GM18520 (cell line): ENCODE measurements around the gene TIAM2.
"Not testable (repeated sequence)": the region's sequence is repeated elsewhere in the genome, so short reads cannot be mapped to it uniquely, and the experiment has no call there.

Experiments used
- ATAC-seq: cut with Tn5 transposase; IDR thresholded peaks from one replicate; pipeline ENCODE4 v1.9.1; 2021; ENCODE audit not compliant: unreplicated experiment

Gene TIAM2

GRCh38 chr6:155188707-155189496 is 193.8 kb downstream of the TIAM2 start:
- ATAC-seq: no peak

GRCh38 chr6:155190677-155191076 is 195.6 kb downstream of the TIAM2 start:
- ATAC-seq: no peak

- no peak for ATAC-seq
Observed at GRCh38 chr6:155193526-155193925, 198.4 kb downstream of the TIAM2 start.

- ATAC-seq: no peak
Observed at GRCh38 chr6:155194399-155194798, 199.3 kb downstream of the TIAM2 start.

GRCh38 chr6:155195903-155196302 is 200.8 kb downstream of the TIAM2 start:
- no peak for ATAC-seq

- no peak for ATAC-seq
Observed at GRCh38 chr6:155196911-155197310, 201.8 kb downstream of the TIAM2 start.

GRCh38 chr6:155197932-155198331 is 202.8 kb downstream of the TIAM2 start:
- ATAC-seq: no peak

- no peak for ATAC-seq
Observed at GRCh38 chr6:155200012-155200411, 204.9 kb downstream of the TIAM2 start.

- no peak for ATAC-seq
Observed at GRCh38 chr6:155201461-155202226, 206.5 kb downstream of the TIAM2 start.

- ATAC-seq: no peak
Observed at GRCh38 chr6:155207223-155207622, 212.1 kb downstream of the TIAM2 start.

- no peak for ATAC-seq
Observed at GRCh38 chr6:155212106-155212505, 217.0 kb downstream of the TIAM2 start.

GRCh38 chr6:155212616-155213380 is 217.7 kb downstream of the TIAM2 start:
- ATAC-seq: no peak

GRCh38 chr6:155213611-155214372 is 218.7 kb downstream of the TIAM2 start:
- no peak for ATAC-seq

GRCh38 chr6:155215906-155216305 is 220.8 kb downstream of the TIAM2 start:
- ATAC-seq: no peak

- no peak for ATAC-seq
Observed at GRCh38 chr6:155216312-155217046, 221.4 kb downstream of the TIAM2 start.

GRCh38 chr6:155218711-155219110 is 223.6 kb downstream of the TIAM2 start:
- not testable (repeated sequence) for ATAC-seq

GRCh38 chr6:155219299-155219698 is 224.2 kb downstream of the TIAM2 start:
- no peak for ATAC-seq

GRCh38 chr6:155219858-155220301 is 224.8 kb downstream of the TIAM2 start:
- ATAC-seq: no peak

GRCh38 chr6:155221086-155221485 is 226.0 kb downstream of the TIAM2 start:
- ATAC-seq: no peak

- ATAC-seq: no peak
Observed at GRCh38 chr6:155222506-155222905, 227.4 kb downstream of the TIAM2 start.
